HG03039 (cell line): Measurements from ENCODE around the gene EXD3.

ENCODE experiments used
- ATAC-seq: cut with Tn5 transposase; IDR thresholded peaks from one replicate; pipeline ENCODE4 v1.9.1; 2021; ENCODE audit warnings: mild to moderate bottlenecking, moderate library complexity; ENCODE audit not compliant: unreplicated experiment

The EXD3 gene

DNA sequence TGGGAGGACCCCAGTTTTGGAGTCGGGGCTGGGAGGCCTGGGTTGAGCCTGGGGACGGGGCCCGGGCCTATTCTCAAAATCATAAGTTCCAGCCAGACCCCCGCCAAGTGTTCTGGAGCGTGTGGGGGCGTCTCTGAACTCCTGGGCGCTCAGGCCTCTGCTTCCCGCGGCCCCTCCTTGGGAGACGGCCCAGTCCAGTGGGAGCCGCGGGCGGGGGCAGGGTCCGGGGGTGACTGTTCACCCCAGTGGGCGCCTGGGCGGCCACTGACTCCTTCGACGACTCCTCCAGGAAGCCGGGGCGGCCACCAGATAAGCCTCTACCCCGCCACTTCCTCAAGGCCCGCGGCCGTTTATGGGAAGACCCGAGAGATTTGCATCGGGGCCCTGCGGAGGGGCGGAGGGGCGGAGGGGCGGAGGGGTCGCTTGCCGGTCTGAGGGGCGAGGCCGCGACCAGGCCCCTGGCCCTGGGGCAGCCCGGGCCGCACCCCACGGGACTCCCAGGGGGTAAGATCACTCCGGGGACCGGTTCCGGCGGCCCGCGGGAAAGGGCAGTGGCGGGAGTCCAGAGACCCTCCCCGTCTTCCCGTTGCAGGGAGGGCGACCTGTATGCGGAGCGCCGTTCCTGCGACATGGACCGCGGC, 144.8 kb downstream of the EXD3 start:
- no peak for ATAC-seq

DNA sequence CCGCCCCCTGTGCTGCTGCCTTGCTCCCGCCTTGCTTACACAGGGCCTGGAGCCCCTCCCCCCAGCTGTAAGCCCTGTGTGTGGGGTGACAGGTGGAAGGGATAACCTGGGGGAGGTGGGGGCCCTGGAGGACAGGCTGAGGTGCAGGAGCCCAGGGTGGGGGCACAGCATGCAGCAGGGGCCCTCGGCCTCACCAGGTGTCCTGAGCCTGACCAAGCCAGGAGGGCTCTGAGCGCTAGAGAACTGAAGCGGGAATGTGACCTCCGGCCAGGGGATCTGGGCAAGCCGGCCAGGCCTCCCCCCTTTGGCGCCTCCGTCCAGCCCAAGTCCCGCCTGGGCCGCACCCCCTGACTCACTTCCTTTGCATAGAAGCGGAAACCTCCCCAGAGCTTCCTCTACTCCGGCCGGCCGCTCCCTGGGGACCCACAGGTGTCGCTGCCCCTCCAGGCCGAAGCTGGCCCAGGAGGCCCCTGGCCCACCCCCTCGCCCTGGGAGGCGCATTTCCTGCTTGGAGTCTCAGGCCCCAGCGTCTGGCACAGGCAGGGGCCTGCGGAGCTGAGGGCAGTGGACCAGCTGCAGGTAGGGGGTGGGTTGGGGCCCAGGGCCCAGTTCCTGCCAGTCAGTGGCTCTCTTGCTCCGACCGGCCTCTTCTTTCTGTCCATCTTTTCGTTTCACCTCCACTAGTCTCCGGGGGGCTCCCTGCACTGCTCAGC, 145.5 kb downstream of the EXD3 start, which contains the start of gene TOR4A:
TOR4A (plus strand) TSS at position 398 of the 713 bp plus-strand sequence. CDS start 964 bp downstream, outside the sequence.
- ATAC-seq, result peak; percentile 43

DNA sequence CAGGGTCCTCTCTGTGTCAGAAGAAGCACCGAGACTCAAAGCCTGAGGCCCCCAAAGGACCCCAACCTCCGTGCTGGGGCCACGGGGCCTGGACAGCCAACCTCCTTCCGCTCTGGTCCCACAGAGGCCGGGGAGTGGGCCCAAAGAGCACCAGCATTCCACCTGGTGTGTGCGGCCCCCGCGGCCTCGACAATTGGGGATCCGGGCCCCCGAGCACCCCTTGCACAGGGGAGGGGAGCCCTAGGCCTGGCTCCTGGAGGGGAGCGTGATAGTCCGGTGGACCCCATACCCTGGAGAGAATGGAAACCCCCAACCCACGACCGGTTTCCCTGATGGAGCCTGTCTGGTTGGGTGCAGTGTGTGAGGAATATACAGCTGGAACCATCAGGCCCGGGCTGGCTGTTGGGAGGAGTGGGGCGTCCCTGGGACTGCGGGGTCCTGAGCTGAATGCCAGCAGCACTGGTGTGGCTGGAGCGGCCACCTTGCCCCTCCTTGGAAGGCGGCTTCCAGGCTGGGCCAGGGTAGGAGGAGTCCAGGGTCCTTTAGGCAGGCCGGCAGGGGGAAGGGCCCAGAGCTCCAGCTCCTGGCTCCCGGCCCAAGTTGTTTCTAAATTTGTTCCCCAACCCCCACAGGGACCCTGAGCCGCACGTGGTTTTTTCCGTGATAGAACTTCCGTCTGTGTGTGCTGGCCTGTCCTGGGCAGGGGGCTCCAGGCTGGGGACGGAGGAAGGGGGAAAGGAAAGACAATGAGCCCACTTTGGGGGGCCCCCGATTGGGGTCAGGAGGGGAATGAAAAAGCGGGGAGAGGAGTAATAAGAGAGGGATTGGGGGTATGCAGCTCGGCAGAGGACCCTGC, 146.3 kb downstream of the EXD3 start:
- ATAC-seq, result no peak

DNA sequence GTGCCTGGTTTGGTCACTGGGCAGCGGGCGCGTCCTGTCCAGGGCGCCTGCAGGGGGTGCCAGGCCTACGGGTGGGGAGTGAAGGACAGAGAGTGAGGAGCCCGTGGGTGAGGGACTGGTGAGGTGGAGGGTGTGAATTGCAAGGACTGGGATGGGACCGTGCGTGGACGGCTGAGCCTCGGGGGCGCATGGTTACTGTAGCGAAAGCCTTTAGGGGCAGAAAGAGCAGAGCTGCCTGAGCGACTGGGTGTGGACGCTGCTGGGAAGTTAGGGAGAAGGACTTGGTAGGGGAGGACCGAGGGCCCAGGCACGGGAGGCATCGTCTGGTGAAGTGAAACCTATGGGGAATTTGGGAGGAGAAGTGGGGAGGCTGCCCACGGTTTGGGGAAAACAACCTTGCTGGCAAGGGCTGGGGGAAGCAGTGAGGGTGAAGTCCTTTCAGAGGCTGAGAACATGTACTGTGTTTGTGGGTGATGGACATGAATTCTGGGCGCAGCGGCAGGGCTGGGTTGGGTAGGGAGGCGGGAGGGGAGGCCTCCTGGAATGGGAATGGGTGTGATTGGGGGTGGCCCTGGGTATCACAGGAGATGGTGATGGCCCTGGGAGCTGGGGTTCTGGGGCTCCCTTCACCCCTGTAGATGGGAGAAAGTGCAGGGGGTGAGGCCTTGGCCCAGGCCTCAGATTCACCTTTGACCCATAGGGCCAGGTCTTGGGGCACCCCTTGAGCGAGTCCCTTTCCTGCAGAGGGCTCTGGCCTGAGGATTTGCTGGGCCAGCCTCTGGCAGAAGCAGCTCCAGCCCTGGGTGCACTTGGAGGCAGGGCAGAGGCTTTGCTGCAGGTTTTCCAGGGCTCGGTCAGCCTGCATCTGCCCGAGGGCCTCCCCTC, 147.1 kb downstream of the EXD3 start:
- no peak for ATAC-seq

DNA sequence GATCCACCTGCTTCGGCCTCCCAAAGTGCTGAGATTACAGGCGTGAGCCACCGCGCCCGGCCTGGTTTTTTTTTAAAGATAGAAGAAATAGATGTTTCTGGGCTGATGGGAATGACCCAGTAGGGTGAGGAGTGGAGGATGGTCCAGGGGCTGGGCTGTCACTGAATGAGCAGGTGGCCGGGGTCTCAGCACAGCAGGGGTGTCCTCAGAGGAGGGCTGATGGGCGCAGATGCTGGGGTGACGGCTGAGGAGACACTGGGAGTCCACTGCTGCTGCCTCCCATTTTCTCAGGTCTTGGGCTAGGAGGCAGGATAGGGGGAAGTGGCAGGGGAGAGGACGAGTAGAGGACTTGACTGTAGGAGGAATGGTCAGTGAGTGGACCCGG, 147.8 kb downstream of the EXD3 start:
- ATAC-seq, result no peak

DNA sequence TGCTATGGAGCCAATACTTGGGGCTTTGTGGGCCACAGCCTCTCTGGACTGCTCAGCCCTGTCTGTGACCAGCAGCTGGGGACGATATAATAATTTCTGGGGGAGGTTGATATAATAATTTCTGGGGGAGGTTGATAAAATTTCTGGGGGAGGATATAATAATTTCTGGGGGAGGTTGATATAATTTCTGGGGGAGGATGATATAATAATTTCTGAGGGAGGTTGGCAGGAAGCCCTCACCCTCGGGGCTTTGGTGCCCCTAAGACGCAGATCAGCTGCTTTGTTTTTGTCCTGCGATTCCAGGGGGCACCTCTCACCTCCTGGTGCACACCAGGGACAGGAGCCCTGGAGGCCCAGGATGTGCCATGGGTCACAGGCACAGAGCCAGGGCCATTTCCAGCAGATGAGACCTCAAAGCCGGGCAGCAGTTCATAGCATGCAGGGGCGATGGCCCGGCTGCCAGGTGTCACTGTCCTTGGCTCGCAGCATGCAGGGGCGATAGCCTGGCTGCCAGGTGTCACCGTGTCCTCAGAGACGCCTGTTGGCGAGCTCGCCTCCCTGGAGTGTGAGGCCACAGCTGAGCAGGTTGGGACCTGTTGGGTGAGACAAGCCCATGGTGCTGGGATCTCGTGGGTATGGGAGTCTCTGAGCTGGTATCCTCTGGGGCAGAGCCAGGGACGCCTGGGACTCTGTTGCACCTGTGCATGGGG, 149.2 kb downstream of the EXD3 start:
- ATAC-seq, result no peak

DNA sequence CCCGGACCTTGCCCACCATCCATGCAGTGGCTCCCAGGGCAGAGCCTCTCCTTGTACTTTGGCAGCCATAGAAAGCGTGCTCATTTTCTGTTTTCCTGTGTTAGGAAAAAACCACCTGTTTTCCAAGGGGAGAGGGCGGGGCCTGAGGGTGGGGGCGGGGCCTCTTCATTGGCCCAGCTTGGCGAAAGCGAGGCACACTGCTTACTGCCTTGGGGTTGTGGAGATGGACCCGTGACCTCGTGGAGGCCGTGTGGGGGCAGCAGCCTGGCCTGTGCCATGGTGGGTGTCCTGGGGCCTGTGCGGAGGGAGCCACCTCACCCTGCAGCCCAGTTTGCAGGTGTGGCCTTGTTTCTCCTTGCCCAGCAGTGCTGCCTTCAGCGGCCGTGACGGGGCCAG, 149.9 kb downstream of the EXD3 start:
- no peak for ATAC-seq

DNA sequence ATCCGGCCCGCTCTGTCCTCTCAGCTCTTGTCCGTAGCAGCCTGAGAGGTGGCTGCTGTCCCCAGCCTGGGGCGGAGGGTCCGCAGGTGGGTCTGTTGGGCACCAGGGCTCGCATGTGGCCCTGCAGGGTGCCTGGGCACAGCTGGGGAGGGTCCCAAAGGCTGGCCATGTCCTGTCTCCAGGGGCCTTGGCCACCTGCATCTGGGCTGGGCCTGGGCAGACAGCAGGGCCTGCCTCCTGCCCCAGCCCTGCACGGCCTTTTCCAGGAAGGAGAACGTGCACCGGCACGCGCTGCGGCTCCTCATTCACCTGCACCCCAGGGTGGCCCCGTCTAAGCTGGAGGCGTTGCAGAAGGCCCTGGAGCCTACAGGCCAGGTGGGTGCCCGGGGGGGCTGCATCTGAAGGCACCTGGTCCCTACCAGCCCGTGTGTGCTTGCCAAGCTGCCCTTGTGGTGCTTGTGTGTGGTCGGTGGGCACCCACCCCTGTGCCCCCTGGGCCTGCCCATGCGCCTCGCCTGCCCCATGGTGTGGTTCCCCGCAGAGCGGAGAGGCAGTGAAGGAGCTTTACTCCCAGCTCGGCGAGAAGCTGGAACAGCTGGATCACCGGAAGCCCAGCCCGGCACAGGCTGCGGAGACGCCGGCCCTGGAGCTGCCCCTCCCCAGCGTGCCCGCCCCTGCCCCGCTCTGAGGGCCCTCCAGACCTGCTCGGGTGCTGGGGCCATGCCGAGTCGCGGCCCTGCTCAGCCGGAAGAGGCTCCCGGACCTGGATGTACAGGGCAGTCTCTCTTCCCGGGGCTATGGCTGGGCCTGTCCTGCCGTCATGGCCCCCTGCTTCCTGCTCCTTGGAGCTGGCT, 150.5 kb downstream of the EXD3 start:
- no peak for ATAC-seq

DNA sequence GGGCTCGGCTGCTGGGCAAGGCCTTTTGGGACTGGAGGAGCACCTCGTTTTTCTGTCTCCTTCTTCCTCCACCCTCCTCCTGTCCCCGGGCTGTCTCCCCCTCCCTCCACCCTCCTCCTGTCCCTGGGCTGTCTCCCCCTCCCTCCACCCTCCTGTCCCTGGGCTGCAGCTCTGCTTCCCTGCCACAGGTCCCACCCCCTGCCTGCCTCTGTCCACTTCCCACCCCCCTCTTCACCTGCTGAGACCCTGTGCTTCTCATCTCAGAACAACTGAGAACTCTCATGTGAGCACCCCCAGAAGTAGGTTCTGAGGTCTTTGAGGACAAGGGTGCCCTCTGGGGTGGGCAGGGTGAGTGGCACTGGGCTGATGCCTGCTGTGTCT, 151.3 kb downstream of the EXD3 start:
- ATAC-seq, result no peak

DNA sequence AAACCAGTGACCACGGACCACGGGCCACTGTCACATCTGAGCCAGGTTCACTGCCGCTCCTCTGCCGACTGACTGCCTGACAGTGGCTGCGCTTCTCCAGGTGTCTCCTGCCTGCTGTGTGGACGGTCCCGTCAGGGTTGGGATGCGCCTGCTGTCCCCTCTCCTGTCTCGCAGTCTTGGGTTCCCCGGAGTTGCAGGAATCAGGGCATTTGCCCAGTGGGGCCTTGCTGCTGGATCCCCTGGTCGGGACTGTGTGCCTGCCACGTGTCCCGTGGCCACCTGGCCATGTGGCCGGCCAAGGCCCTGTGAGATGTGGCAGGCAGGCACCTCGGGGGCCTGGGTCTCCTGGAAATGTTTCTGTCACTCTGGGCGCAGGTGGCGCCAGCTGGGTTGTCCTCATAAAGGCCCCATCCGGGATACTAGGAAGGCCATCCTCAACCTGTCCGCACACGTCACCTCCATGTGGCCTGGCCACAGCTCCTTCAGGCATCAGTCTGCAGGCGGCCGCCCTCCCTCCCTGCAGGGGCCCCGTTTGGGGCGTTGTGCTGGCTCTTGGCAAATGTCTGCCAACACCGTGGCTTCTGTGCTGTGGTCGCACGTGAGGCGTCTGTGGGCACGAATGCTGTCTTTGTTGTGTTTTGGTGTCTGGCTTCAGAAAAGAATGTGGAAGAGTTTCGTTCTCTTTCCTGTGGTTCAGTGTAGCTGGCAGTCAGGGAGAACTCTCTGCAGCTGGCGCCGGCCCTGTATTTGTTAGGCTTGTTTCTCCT, 151.8 kb downstream of the EXD3 start:
- no peak for ATAC-seq

DNA sequence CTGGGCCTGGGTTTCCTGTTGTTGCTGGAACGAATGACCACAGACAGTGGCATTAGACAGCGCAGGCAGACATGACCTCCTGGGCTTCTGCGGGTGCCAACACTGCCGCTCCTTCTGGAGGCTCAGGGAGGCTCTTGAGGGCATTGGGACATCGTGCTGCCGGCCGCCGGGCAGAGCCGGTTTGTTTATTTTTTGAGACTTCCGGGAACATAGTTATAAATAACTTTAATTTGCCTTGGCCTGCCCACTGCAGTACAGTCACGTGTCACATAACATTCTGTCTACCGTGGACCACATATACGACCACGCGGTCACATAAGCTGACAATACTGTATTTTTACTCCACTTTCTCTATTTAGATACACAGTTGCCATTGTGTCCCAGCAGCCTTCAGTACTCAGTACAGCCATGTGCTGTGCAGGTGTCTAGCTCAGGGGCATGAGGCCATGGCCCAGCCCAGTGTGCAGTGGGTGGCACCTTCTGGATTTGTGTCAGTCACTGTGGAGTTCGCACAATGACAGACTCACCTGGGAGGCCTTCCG, 153.7 kb downstream of the EXD3 start:
- ATAC-seq, result no peak

DNA sequence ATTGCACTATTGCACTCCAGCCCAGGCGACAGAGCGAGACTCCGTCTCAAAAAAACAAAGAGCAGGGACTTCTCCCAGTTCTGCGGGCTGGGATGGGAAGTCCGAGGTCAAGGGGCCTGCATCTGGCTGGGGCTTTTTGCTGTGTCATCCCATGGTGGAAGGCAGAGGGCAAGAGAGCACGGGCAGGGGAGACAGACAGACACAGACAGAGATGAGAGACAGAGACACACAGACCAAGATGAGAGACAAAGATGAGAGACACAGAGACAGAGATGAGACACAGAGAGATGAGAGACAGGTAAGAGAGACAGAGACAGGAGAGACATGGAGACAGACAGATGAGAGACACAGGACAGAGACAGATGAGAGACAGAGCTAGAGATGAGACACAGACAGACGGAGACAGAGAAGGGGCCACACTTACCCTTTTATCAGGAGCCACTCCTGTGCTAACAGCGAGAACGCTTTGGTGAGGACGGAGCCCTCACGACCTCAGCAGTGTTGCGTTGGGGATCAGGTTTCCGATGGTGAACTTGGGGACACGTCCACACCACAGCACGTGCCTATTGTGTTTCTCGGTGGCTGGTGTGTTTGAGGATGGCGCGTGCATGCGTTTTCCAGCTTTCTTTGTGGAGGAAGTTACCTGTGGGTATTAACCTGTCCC, 154.3 kb downstream of the EXD3 start:
- no peak for ATAC-seq

DNA sequence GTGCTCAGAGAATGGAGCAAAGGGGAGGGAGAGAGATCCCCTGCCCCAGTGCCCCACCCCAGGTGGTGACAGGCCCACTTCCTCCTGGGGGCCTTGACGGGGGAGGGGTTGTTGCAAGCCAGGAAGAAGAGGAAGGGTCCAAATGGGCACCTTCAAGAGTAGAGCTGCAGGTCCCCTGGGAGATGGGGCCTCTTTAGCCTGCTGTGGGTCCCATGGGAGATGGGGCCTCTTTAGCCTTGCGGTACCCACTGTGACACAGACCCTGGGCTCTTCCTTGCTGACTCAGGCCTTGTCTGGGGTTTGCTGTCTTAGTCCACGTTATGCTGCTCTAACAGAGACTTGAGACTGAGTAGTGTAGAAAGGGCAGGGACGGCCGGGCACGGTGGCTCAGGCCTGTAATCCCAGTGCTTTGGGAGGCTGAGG, 155.0 kb downstream of the EXD3 start:
- no peak for ATAC-seq

DNA sequence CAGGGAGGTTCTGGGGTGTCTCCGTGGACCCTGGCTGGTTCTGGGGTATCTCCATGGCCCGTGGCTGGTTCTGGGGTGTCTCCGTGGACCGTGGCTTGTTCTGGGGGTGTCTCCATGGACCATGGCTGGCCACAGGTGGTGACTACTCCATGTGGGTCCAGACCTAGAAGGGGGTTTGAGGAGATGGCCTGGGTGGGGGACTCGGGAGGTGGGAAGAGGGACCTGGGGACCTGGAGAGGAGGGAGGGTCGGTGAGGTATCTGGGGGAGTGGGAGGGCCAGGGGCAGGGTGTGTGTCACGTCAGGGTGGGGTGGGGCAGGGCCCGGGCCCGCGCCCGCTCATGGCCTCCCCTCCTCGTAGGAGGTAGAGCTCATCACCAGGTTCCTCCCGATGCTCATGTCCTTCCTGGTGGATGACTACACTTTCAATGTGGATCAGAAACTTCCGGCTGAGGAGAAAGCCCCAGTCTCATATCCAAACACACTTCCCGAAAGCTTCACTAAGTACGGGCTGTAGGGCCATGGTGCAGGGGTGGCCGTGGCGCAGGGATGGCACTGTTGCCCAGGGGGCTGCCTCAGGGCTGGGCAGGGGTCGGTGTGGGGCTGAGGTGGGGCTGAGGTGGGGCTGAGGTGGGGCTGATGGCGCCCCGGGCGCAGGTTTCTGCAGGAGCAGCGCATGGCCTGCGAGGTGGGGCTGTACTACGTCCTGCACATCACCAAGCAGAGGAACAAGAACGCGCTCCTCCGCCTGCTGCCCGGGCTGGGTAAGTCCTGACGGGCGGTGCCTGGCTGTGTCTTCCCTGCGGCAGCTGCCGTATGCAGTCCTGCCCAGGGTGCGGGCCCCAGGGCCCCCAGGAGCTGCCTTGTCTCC, 156.1 kb downstream of the EXD3 start:
- no peak for ATAC-seq

DNA sequence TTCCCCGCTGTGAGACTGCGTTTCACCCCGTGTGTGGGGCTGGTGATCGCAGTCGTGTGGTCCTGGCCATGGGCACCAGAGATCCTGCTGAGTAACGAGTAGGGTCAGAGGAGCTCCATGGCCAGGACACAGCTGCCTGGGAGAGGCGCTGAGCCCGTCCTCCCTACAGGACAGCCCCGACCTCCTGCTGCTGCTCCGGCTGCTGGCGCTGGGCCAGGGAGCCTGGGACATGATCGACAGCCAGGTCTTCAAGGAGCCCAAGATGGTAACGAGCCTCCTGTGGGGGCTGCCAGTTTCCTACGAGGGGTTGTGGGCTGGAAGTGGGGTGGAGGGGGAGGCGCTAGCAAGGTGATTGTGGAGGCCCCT, 156.8 kb downstream of the EXD3 start:
- no peak for ATAC-seq

DNA sequence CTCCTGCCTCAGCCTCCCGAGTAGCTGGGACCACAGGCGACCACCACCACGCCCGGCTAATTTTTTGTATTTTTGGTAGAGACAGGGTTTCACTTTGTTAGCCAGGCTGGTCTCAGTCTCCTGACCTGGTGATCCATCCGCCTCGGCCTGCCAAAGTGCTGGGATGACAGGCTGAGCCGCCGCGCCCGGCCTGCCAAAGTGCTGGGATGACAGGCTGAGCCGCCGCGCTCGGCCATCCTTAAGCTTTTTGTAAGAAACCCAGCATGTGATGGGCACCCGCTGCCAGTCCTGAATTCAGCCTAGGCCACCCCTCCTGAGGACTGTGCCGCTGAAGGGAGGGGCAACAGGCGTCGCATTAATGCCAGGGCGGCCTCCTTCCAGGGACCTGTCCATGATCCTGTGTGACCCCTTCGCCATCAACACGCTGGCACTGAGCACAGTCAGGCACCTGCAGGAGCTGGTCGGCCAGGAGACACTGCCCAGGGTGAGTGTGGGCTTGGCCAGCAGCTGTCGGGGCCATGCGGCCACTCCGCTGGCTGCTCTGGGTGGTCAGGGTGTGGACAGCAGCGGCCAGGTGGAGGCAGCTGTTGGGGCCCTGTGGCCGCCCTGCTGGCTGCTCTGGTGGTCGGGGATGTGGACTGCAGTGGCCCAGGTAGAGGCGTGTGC, 157.3 kb downstream of the EXD3 start:
- no peak for ATAC-seq
